NCI-H146 treated with DMSO at 0.1 percent for 48 hours (cell line): ENCODE measurements around the gene RAD21L1.
A peak's percentile ranks its signal among the peaks of the same experiment; 100 is the strongest.

Source experiments
- DNase-seq: peaks from one replicate; lab custom pipeline; 2025; ENCODE audit not compliant: unreplicated experiment; lab: John Stamatoyannopoulos, UW

The RAD21L1 gene

GRCh38 chr20:1269235-1269634 lies 43.4 kb downstream of the RAD21L1 start:
- no peak for DNase-seq

GRCh38 chr20:1269850-1270249 lies 44.0 kb downstream of the RAD21L1 start:
- DNase-seq, result no peak

GRCh38 chr20:1272368-1273100 lies 46.7 kb downstream of the RAD21L1 start:
- no peak for DNase-seq

GRCh38 chr20:1273366-1273765 lies 47.5 kb downstream of the RAD21L1 start:
- DNase-seq, result no peak

- peak; percentile 27 for DNase-seq
These were observed 48.9 kb downstream of the RAD21L1 start for GRCh38 chr20:1274485-1275311.

GRCh38 chr20:1275919-1276318 lies 50.1 kb downstream of the RAD21L1 start:
- no peak for DNase-seq

- DNase-seq, result no peak
These were observed 51.9 kb downstream of the RAD21L1 start for GRCh38 chr20:1277529-1278322.

- DNase-seq, result no peak
These were observed 53.1 kb downstream of the RAD21L1 start for GRCh38 chr20:1278993-1279392.

GRCh38 chr20:1280195-1281102 lies 54.6 kb downstream of the RAD21L1 start:
- no peak for DNase-seq

GRCh38 chr20:1281279-1282057 lies 55.6 kb downstream of the RAD21L1 start:
- peak; percentile 73 for DNase-seq

- DNase-seq, result no peak
These were observed 57.1 kb downstream of the RAD21L1 start for GRCh38 chr20:1282966-1283365.

- peak; percentile 83 for DNase-seq
These were observed 58.0 kb downstream of the RAD21L1 start for GRCh38 chr20:1283522-1284510.

GRCh38 chr20:1286267-1287024 lies 60.6 kb downstream of the RAD21L1 start:
- DNase-seq, result no peak

- no peak for DNase-seq
These were observed 61.5 kb downstream of the RAD21L1 start for GRCh38 chr20:1287306-1287705.

GRCh38 chr20:1287787-1288569 lies 62.1 kb downstream of the RAD21L1 start:
- no peak for DNase-seq

- DNase-seq, result no peak
These were observed 65.4 kb downstream of the RAD21L1 start for GRCh38 chr20:1291191-1291741.

GRCh38 chr20:1292620-1293019 lies 66.8 kb downstream of the RAD21L1 start:
- no peak for DNase-seq
